Activated T-cell treated with anti-CD3 and anti-CD28 coated beads, Interleukin-2, amount 50 U/mL, for 72 hours (primary cell): ENCODE measurements around the gene TRAIP. TPM values are rescaled to one million over a fixed set of nuclear protein-coding genes. Genes with fewer than 3 reads are reported as not detected.

Experiments
- ATAC-seq, 2 donors: fragments of 150-1000 bp; cut with Tn5 transposase; replicated peaks in 1 of 2; 2 replicates each; pipeline ENCODE4 v1.10.0; 2021; ENCODE audit warnings: moderate library complexity in 2 of 2, mild to moderate bottlenecking in 1 of 2
- DNase-seq, 2 donors: peaks; one replicate each; pipeline ENCODE4 v3.0.0; 2021 to 2022; ENCODE audit warnings: mixed read lengths in 1 of 2
- H3K27ac Mint-ChIP-seq: one replicate; pipeline ENCODE4 v1.8.0; 2022; ENCODE audit warnings: mild to moderate bottlenecking, moderate library complexity, mixed read lengths
- H3K27me3 Mint-ChIP-seq: one replicate; pipeline ENCODE4 v1.8.0; 2022; ENCODE audit warnings: low read depth, mixed read lengths
- H3K36me3 Mint-ChIP-seq, 2 donors: one replicate each; pipeline ENCODE4 v1.8.0; 2022; ENCODE audit warnings: mixed read lengths in 2 of 2, mild to moderate bottlenecking in 1 of 2; ENCODE audit not compliant: insufficient read depth in 2 of 2
- H3K4me1 Mint-ChIP-seq: one replicate; pipeline ENCODE4 v1.8.0; 2022; ENCODE audit warnings: low read depth, mixed read lengths
- H3K4me3 Mint-ChIP-seq, 2 donors: one replicate each; pipeline ENCODE4 v1.8.0; 2022; ENCODE audit warnings: mild to moderate bottlenecking in 2 of 2, mixed read lengths in 2 of 2, moderate library complexity in 2 of 2
- H3K9me3 Mint-ChIP-seq, 2 donors: one replicate each; pipeline ENCODE4 v1.8.0; 2022; ENCODE audit warnings: mixed read lengths in 2 of 2
- total RNA-seq, 2 donors: library from RNA; stranded (reverse); gene quantifications; one replicate each; pipeline ENCODE4 v1.2.3, GENCODE V29; 2022

Gene TRAIP
- total RNA-seq, 2 donors from 2014 or later, result 28.0 to 47.2 TPM

GRCh38 chr3:49803465-49804140, 52.8 kb downstream of the TRAIP start:
- peaks cover 50% of the 10 kb centered on the region for H3K4me1 Mint-ChIP-seq
- H3K27ac Mint-ChIP-seq, result no peak overlapping the region
- H3K4me3 Mint-ChIP-seq, result peak overlapping the region; percentile 78 to 80
- ATAC-seq (peak; percentile 31 to 46), DNase-seq (peak; percentile 47 to 58)
- no peaks in the 10 kb centered on the region for H3K36me3 Mint-ChIP-seq
- H3K27me3 Mint-ChIP-seq, result peaks cover 18% of the 10 kb centered on the region
- H3K9me3 Mint-ChIP-seq, result no peaks in the 10 kb centered on the region

GRCh38 chr3:49802719-49803464, 53.5 kb downstream of the TRAIP start, which contains the start of gene INKA1:
Gene INKA1 (plus strand): TSS chr3:49803261. CDS start chr3:49803393, 132 bp downstream.
- ATAC-seq (peak; percentile 87 to 88), DNase-seq (peak; percentile 92 to 93)
- Mint-ChIP-seq H3K4me3 (peak within 1 kb of the TSS; percentile 78 to 80), H3K27me3 (peaks cover 18% of the 10 kb centered on the region), H3K27ac (peak within 1 kb of the TSS; percentile 20), H3K36me3 (no peaks in the 10 kb centered on the region), H3K4me1 (peaks cover 45% of the 10 kb centered on the region), H3K9me3 (no peaks in the 10 kb centered on the region)

GRCh38 chr3:49801160-49801559, 55.2 kb downstream of the TRAIP start:
- Mint-ChIP-seq H3K9me3 (no peaks in the 10 kb centered on the region), H3K27me3 (peaks cover 18% of the 10 kb centered on the region), H3K36me3 (no peaks in the 10 kb centered on the region), H3K27ac (no peak overlapping the region), H3K4me3 (no peak overlapping the region), H3K4me1 (peaks cover 28% of the 10 kb centered on the region)
- DNase-seq, result no peak
- no peak for ATAC-seq

- no peak within 1 kb of the TSS for H3K27ac Mint-ChIP-seq
- peaks cover 18% of the 10 kb centered on the region for H3K27me3 Mint-ChIP-seq
- peaks cover 14% of the 10 kb centered on the region for H3K4me1 Mint-ChIP-seq
- no peak for DNase-seq
- no peak within 1 kb of the TSS for H3K4me3 Mint-ChIP-seq
- H3K9me3 Mint-ChIP-seq, result no peaks in the 10 kb centered on the region
- no peaks in the 10 kb centered on the region for H3K36me3 Mint-ChIP-seq
- no peak for ATAC-seq
Observed at GRCh38 chr3:49799761-49800160, 56.6 kb downstream of the TRAIP start, which contains the start of gene CDHR4. Gene CDHR4 (minus strand): TSS chr3:49799873. CDS start chr3:49799812, 61 bp downstream.

GRCh38 chr3:49799105-49799504, 57.3 kb downstream of the TRAIP start:
- Mint-ChIP-seq H3K4me1 (peaks cover 10% of the 10 kb centered on the region), H3K4me3 (no peak overlapping the region), H3K36me3 (no peaks in the 10 kb centered on the region), H3K27ac (no peak overlapping the region), H3K27me3 (peaks cover 18% of the 10 kb centered on the region), H3K9me3 (no peaks in the 10 kb centered on the region)
- no peak for DNase-seq
- ATAC-seq, result no peak

- H3K27ac Mint-ChIP-seq, result no peak overlapping the region
- H3K4me3 Mint-ChIP-seq, result no peak overlapping the region
- H3K36me3 Mint-ChIP-seq, result no peaks in the 10 kb centered on the region
- peak in 1 of 2 donors; percentile 10 for ATAC-seq
- no peak for DNase-seq
- no peaks in the 10 kb centered on the region for H3K27me3 Mint-ChIP-seq
- H3K4me1 Mint-ChIP-seq, result peaks cover 3% of the 10 kb centered on the region
- no peaks in the 10 kb centered on the region for H3K9me3 Mint-ChIP-seq
Observed at GRCh38 chr3:49794926-49795905, 61.1 kb downstream of the TRAIP start.

- peaks cover 10% of the 10 kb centered on the region for H3K4me1 Mint-ChIP-seq
Observed at GRCh38 chr3:49794431-49794830, 61.9 kb downstream of the TRAIP start.

GRCh38 chr3:49793486-49794085, 62.8 kb downstream of the TRAIP start:
- Mint-ChIP-seq H3K27me3 (no peaks in the 10 kb centered on the region), H3K9me3 (no peaks in the 10 kb centered on the region), H3K36me3 (no peaks in the 10 kb centered on the region), H3K4me1 (peaks cover 15% of the 10 kb centered on the region), H3K27ac (no peak overlapping the region), H3K4me3 (no peak overlapping the region)
- DNase-seq, result no peak
- no peak for ATAC-seq

More at GRCh38 chr3:49794431-49794830, 61.9 kb downstream of the TRAIP start:
- Mint-ChIP-seq H3K27me3 (no peaks in the 10 kb centered on the region), H3K36me3 (no peaks in the 10 kb centered on the region), H3K4me3 (no peak overlapping the region), H3K9me3 (no peaks in the 10 kb centered on the region), H3K27ac (no peak overlapping the region)
- DNase-seq (no peak), ATAC-seq (no peak)

GRCh38 chr3:49792371-49793150, 63.8 kb downstream of the TRAIP start:
- ATAC-seq, result no peak
- DNase-seq, result no peak
- Mint-ChIP-seq H3K27ac (no peak overlapping the region), H3K4me3 (no peak overlapping the region), H3K9me3 (no peaks in the 10 kb centered on the region), H3K36me3 (no peaks in the 10 kb centered on the region), H3K27me3 (no peaks in the 10 kb centered on the region), H3K4me1 (peaks cover 15% of the 10 kb centered on the region)

- H3K27ac Mint-ChIP-seq, result no peak overlapping the region
- H3K4me1 Mint-ChIP-seq, result peaks cover 23% of the 10 kb centered on the region
- no peak overlapping the region for H3K4me3 Mint-ChIP-seq
- ATAC-seq (no peak), DNase-seq (no peak)
- no peaks in the 10 kb centered on the region for H3K27me3 Mint-ChIP-seq
- H3K9me3 Mint-ChIP-seq, result no peaks in the 10 kb centered on the region
- H3K36me3 Mint-ChIP-seq, result no peaks in the 10 kb centered on the region
Observed at GRCh38 chr3:49791571-49791970, 64.8 kb downstream of the TRAIP start.

- Mint-ChIP-seq H3K36me3 (no peaks in the 10 kb centered on the region), H3K4me3 (no peak overlapping the region), H3K27me3 (no peaks in the 10 kb centered on the region), H3K27ac (no peak overlapping the region), H3K4me1 (peaks cover 25% of the 10 kb centered on the region), H3K9me3 (no peaks in the 10 kb centered on the region)
- DNase-seq (no peak), ATAC-seq (no peak)
Observed at GRCh38 chr3:49790626-49791411, 65.5 kb downstream of the TRAIP start.
